Nephron progenitor cell (in vitro differentiated cells): ENCODE results near the gene GJB1.
A peak's percentile ranks its signal among the peaks of the same experiment; 100 is the strongest.

ENCODE experiments used
- DNase-seq: peaks from one replicate; pipeline ENCODE4 v3.0.0; 2021
- H3K27ac Mint-ChIP-seq: 2 replicates; pipeline ENCODE4 v1.8.0; 2021; ENCODE audit warnings: mild to moderate bottlenecking, moderate library complexity, mixed read lengths
- H3K27me3 Mint-ChIP-seq: 2 replicates; pipeline ENCODE4 v1.8.0; 2021; ENCODE audit warnings: mild to moderate bottlenecking, low read depth, mixed read lengths; ENCODE audit not compliant: poor library complexity
- H3K36me3 Mint-ChIP-seq: 2 replicates; pipeline ENCODE4 v1.8.0; 2021; ENCODE audit warnings: low read depth, mixed read lengths
- H3K4me1 Mint-ChIP-seq: 2 replicates; pipeline ENCODE4 v1.8.0; 2021; ENCODE audit warnings: mixed read lengths
- H3K4me3 Mint-ChIP-seq: 2 replicates; pipeline ENCODE4 v1.8.0; 2021; ENCODE audit warnings: mild to moderate bottlenecking, moderate library complexity, mixed read lengths
- H3K9me3 Mint-ChIP-seq: 2 replicates; pipeline ENCODE4 v1.8.0; 2021; ENCODE audit warnings: mild to moderate bottlenecking, moderate library complexity, mixed read lengths
- CTCF ChIP-seq: fragments of 200-600 bp; sonication (generic); IDR thresholded peaks from 2 replicates; pipeline ENCODE4 v1.5.0; 2021; ENCODE audit warnings: antibody characterized with exemption

Gene GJB1

DNA sequence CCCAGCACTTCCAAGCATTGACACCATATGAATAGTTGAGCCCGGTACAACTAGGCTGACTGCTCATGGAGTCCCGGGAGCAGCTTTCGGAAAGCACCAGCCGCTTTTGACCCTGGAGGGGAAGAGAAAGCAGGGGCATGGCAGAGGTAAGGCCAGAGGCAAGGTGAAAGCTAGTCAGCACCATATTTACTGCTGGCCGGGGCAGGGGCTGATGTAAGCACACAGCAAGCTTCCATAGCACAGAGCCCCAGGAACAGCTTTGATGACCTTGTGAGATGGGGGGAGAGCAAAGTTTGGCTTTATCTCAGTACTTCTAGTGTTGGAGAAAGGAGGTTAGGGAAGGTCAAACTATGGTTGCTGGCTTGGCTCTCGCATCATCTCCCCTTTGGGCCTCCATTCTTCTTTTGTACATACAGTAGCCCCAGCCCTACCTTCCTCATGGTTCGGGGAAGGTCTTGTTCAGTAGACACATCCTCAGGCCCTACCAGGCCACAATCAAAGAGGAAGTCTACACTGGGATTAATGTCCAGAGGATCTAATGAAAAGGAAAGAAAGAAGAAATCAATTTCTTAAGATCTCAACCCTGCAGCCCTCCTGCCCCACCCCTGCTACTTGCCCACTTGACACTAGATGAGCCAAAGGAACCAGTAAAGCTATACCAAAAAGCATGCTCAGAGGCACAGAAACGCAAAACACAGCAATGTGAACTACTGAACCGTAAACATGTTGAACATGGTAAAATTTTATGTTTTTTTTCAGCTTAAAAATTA, 21.5 kb downstream of the GJB1 start:
- Mint-ChIP-seq H3K4me1 (no peaks in the 10 kb centered on the region), H3K9me3 (peaks cover 75% of the 10 kb centered on the region), H3K36me3 (peaks cover 87% of the 10 kb centered on the region), H3K27ac (no peak overlapping the region), H3K4me3 (no peak overlapping the region), H3K27me3 (no peaks in the 10 kb centered on the region)
- TF ChIP-seq CTCF: no peak
- DNase-seq: no peak

DNA sequence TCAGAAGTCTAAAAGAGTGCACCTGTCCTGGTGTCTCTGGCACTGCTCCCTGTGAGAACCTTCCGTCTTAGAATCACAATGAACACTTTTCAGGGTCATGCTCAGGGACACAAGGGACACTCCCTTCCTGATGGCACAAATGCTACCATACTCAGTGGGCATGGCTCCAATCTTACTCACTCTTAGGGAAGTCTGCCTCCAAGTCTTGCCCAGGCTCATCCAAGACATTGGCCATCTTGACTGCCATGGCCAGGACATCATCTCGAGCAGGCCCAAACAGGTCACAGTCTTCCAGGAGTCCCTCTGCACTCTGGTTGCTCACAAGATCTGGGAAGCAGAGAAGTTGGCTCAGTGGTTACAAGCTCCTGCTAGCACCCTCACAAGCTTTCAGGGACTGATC, 22.1 kb downstream of the GJB1 start:
- peaks cover 4% of the 10 kb centered on the region for H3K4me1 Mint-ChIP-seq
- H3K27ac Mint-ChIP-seq: no peak overlapping the region
- no peak for TF ChIP-seq CTCF
- peaks cover 86% of the 10 kb centered on the region for H3K36me3 Mint-ChIP-seq
- DNase-seq: no peak
- peaks cover 75% of the 10 kb centered on the region for H3K9me3 Mint-ChIP-seq
- H3K4me3 Mint-ChIP-seq: no peak overlapping the region
- H3K27me3 Mint-ChIP-seq: no peaks in the 10 kb centered on the region

- Mint-ChIP-seq H3K27me3 (no peaks in the 10 kb centered on the region), H3K27ac (peak overlapping the region; percentile 82), H3K4me3 (peak overlapping the region; percentile 97), H3K4me1 (peaks cover 33% of the 10 kb centered on the region), H3K9me3 (peaks cover 58% of the 10 kb centered on the region), H3K36me3 (peaks cover 44% of the 10 kb centered on the region)
- DNase-seq: no peak
- no peak for TF ChIP-seq CTCF
These were observed 27.8 kb downstream of the GJB1 start for GRCh38 chrX:71250841-71251240.

- peak overlapping the region; percentile 97 for H3K4me3 Mint-ChIP-seq
These were observed 28.5 kb downstream of the GJB1 start for GRCh38 chrX:71251466-71251973.

DNA sequence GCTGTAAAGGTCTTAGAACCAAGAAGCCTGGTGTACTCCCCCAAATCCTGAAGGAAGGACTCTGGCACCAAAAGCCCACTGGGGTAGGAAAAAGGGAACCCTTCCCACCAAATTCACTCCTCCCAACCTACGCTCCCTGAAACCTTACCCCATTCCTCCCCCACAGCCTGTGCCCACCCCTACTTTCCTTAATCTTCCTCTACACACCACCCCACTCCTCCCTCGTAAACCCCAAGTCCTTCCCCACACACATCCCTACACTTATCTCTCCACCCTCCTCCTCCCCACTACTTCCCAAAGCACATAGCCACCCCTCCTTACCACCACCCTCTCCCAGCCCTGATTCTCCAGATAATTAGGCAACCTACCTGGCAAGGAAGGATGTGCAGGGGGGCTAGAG, 29.2 kb downstream of the GJB1 start:
- H3K4me3 Mint-ChIP-seq: peak overlapping the region; percentile 97

More at GRCh38 chrX:71251466-71251973, 28.5 kb downstream of the GJB1 start:
- TF ChIP-seq CTCF: no peak
- no peak for DNase-seq
- Mint-ChIP-seq H3K27ac (peak overlapping the region; percentile 82), H3K9me3 (peaks cover 58% of the 10 kb centered on the region), H3K4me1 (peaks cover 40% of the 10 kb centered on the region), H3K36me3 (peaks cover 41% of the 10 kb centered on the region), H3K27me3 (no peaks in the 10 kb centered on the region)

More for the DNA sequence above, 29.2 kb downstream of the GJB1 start:
- no peaks in the 10 kb centered on the region for H3K27me3 Mint-ChIP-seq
- H3K27ac Mint-ChIP-seq: peak overlapping the region; percentile 66
- H3K4me1 Mint-ChIP-seq: peaks cover 45% of the 10 kb centered on the region
- no peak for DNase-seq
- peaks cover 54% of the 10 kb centered on the region for H3K9me3 Mint-ChIP-seq
- no peak for TF ChIP-seq CTCF
- peaks cover 34% of the 10 kb centered on the region for H3K36me3 Mint-ChIP-seq
